ENCODE data around the gene DSTN. TPM values are rescaled to one million over a fixed set of nuclear protein-coding genes. Genes with fewer than 3 reads are reported as not detected.

The DSTN gene
- total and polyA plus RNA-seq, 2 experiments from 2014 or later = 162 to 459 TPM

DNA sequence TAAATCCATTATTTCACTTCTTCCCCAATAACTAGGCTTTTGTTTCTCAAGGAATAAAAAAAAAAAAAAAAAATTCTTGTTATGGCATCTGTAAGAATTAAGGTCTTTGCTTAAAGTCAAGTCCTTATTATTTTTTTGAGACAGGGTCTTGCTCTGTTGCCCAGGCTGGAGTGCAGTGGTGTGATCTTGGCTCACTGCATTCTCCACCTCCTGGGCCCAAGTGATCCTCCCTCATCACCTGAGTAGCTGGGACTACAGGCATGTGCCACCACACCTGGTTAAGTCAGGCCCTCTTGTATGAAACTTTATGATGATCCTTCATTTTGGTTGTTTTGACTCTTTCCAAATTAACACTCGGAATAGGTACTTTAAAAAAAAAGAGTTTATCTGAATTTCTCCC, 17.3 kb downstream of the DSTN start (continued):
- TF ChIP-seq ETS1 (IDR thresholded peaks at IDR 0.05) (no peak), ZNF114 (CRISPR knock-in tag; IDR thresholded peaks at IDR 0.05) (no peak), ZNF331 (CRISPR knock-in tag; IDR thresholded peaks at IDR 0.05; ENCODE audit: low read depth) (no peak), CREB1 (CRISPR knock-in tag; IDR thresholded peaks at IDR 0.05; ENCODE audit: low read depth) (no peak), REST (IDR thresholded peaks at IDR 0.05; ENCODE audit: unreplicated experiment) (no peak), STAT1 (IDR thresholded peaks at IDR 0.05; ENCODE audit: unreplicated experiment) (no peak), POLR2AphosphoS5 (IDR thresholded peaks at IDR 0.05; ENCODE audit: low read depth) (no peak), CTCF (conservative IDR thresholded peaks at IDR 0.05; ENCODE audit: low read depth in 2 of 2) (no peak)

DNA sequence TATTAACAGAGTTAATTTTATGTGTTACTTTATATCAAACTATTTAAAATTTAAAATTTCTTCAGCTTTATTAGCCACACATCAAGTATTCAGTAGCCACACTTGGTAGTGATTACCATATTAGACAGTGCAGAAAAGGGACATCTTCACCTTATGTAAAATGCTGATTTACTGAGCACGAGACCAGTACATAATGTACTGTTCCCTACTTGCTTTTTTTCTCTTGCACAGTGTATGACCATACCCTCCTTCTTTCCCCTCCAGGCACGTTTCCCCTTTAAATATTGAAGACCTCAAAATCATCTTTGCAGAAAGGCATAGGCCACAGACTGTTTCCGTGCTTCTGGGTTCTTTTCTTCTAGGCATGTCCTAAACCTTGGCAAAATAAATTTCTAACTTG, 17.9 kb downstream of the DSTN start:
- Histone ChIP-seq H3K4me2 (no peak overlapping the region), H3F3A (replicated peaks; ENCODE audit: low read depth) (no peaks in the 10 kb centered on the region), H3K9me2 (ENCODE audit: insufficient read depth) (no peaks in the 10 kb centered on the region), H3K4me1 (ENCODE audit: insufficient read depth) (peaks cover 9% of the 10 kb centered on the region; the same call in 1 of the 2 replicates), H2AFZ (no peak overlapping the region), H3K79me2 (replicated peaks; ENCODE audit: insufficient read depth) (peaks cover 99% of the 10 kb centered on the region), H3K36me3 (ENCODE audit: insufficient read depth) (no peaks in the 10 kb centered on the region), H3K4me3 (no peak overlapping the region), H3K27me3 (ENCODE audit: insufficient read depth) (no peaks in the 10 kb centered on the region), H4K20me1 (replicated peaks; ENCODE audit: insufficient read depth) (peaks cover 11% of the 10 kb centered on the region; the same call in 1 of the 2 replicates), H3K27ac (ENCODE audit: low read depth) (no peak overlapping the region)
- peaks cover 10% of the 10 kb centered on the region for H3K4me1 Mint-ChIP-seq
- H3K27ac Mint-ChIP-seq = no peak overlapping the region
- H3K27me3 Mint-ChIP-seq (ENCODE audit: insufficient read depth, low read depth, poor library complexity) = no peaks in the 10 kb centered on the region
- H3K9me3 Mint-ChIP-seq = no peaks in the 10 kb centered on the region
- DNase-seq (ENCODE audit: low spot score) = no peak
- peaks cover 2% of the 10 kb centered on the region; the same call in 1 of the 3 replicates for H3K36me3 Mint-ChIP-seq (ENCODE audit: low read depth)
- no peak overlapping the region for H3K4me3 Mint-ChIP-seq
- no peak for TF ChIP-seq EZH2phosphoT487 (IDR thresholded peaks at IDR 0.05; ENCODE audit: unreplicated experiment)
- no peak for TF ChIP-seq STAT1 (IDR thresholded peaks at IDR 0.05; ENCODE audit: unreplicated experiment)
- TF ChIP-seq ETS1 (IDR thresholded peaks at IDR 0.05) = no peak
- TF ChIP-seq, protein P1, sequence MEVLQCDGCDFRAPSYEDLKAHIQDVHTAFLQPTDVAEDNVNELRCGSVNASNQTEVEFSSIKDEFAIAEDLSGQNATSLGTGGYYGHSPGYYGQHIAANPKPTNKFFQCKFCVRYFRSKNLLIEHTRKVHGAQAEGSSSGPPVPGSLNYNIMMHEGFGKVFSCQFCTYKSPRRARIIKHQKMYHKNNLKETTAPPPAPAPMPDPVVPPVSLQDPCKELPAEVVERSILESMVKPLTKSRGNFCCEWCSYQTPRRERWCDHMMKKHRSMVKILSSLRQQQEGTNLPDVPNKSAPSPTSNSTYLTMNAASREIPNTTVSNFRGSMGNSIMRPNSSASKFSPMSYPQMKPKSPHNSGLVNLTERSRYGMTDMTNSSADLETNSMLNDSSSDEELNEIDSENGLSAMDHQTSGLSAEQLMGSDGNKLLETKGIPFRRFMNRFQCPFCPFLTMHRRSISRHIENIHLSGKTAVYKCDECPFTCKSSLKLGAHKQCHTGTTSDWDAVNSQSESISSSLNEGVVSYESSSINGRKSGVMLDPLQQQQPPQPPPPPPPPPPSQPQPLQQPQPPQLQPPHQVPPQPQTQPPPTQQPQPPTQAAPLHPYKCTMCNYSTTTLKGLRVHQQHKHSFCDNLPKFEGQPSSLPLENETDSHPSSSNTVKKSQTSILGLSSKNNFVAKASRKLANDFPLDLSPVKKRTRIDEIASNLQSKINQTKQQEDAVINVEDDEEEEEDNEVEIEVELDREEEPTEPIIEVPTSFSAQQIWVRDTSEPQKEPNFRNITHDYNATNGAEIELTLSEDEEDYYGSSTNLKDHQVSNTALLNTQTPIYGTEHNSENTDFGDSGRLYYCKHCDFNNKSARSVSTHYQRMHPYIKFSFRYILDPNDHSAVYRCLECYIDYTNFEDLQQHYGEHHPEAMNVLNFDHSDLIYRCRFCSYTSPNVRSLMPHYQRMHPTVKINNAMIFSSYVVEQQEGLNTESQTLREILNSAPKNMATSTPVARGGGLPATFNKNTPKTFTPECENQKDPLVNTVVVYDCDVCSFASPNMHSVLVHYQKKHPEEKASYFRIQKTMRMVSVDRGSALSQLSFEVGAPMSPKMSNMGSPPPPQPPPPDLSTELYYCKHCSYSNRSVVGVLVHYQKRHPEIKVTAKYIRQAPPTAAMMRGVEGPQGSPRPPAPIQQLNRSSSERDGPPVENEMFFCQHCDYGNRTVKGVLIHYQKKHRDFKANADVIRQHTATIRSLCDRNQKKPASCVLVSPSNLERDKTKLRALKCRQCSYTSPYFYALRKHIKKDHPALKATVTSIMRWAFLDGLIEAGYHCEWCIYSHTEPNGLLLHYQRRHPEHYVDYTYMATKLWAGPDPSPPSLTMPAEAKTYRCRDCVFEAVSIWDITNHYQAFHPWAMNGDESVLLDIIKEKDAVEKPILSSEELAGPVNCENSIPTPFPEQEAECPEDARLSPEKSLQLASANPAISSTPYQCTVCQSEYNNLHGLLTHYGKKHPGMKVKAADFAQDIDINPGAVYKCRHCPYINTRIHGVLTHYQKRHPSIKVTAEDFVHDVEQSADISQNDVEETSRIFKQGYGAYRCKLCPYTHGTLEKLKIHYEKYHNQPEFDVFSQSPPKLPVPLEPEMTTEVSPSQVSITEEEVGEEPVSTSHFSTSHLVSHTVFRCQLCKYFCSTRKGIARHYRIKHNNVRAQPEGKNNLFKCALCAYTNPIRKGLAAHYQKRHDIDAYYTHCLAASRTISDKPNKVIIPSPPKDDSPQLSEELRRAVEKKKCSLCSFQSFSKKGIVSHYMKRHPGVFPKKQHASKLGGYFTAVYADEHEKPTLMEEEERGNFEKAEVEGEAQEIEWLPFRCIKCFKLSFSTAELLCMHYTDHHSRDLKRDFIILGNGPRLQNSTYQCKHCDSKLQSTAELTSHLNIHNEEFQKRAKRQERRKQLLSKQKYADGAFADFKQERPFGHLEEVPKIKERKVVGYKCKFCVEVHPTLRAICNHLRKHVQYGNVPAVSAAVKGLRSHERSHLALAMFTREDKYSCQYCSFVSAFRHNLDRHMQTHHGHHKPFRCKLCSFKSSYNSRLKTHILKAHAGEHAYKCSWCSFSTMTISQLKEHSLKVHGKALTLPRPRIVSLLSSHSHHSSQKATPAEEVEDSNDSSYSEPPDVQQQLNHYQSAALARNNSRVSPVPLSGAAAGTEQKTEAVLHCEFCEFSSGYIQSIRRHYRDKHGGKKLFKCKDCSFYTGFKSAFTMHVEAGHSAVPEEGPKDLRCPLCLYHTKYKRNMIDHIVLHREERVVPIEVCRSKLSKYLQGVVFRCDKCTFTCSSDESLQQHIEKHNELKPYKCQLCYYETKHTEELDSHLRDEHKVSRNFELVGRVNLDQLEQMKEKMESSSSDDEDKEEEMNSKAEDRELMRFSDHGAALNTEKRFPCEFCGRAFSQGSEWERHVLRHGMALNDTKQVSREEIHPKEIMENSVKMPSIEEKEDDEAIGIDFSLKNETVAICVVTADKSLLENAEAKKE (CRISPR knock-in tag; IDR thresholded peaks at IDR 0.05) = no peak
- ATAC-seq = no peak

All from GM23338 (cell line).